GM19395 (cell line): ENCODE data around the gene SEL1L2.

ENCODE experiments used
- ATAC-seq: cut with Tn5 transposase; IDR thresholded peaks from one replicate; pipeline ENCODE4 v1.9.1; 2021; ENCODE audit warnings: mild to moderate bottlenecking, moderate library complexity; ENCODE audit not compliant: unreplicated experiment

SEL1L2 gene

DNA sequence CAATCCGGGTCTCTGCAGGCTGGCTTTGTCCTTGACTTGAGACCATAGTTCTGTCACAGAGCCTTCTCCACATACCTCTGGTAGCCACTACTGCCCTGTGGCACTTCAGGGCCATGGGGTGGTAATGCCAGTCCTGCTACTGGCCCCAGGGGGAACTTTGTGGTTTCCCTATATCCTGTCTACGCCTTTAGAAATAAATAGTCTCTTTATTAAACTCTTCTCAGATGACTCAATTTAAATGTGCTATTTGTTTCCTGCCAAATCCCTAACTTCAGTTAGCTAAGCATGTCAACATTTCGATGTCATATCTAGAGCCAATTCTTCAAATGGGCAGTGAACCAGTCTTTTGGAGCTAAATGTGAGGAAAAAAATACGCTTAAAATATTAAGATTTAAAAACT, 60.1 kb downstream of the SEL1L2 start:
- ATAC-seq = no peak

DNA sequence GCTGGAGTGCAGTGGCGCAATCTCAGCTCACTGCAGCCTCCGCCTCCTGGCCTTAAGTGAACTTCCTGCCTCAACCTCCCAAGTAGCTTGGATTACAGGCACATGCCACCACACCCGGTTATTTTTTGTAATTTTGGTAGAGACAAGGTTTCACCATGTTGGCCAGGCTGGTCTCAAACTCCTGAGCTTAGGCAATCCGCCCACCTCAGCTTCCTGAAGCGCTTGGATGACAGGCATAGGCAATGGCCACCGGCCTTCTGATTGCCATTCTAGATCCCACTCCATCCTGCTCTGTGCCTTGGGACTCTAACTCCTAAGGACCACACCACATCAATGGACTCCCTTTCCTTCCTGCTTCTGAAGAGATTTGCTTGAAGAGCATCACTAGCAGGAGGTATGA, 60.6 kb downstream of the SEL1L2 start:
- ATAC-seq = no peak

DNA sequence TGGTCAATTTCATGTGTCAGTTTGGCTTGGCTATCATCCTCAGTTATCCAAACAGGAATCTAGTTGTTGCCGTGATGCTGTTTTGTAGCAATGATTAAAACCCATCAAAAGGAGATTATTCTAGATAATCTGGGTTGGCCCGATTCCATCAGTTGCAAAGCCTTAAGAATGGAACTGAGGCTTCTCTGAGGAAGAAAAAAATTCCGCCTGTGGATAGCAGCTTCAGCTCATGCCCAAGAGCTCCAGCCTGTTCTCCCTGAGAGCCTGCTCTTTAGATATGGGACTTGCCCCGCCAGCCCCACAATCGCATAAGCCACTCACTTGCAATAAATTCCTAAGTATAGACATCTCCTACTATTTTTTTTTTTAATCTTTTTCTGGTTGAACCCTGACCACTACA, 61.5 kb downstream of the SEL1L2 start:
- no peak for ATAC-seq

DNA sequence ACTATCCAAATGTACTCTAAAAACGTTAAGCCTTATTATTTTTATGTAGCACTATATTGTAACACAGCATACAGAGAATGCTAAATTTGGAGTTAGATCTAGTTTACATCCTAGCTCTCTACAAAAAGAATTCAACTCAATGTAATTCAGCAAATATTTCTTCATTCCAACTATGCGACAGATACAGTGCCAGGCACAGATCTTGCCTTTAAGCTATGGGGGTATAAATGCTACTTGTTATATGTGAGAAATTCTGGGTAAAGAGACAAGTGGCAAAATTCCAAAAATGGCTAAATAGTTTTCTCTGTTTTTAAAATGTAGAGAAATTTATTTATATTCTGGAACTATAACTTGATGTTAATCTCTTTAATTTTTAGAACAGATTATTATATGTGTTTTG, 63.2 kb downstream of the SEL1L2 start:
- no peak for ATAC-seq

DNA sequence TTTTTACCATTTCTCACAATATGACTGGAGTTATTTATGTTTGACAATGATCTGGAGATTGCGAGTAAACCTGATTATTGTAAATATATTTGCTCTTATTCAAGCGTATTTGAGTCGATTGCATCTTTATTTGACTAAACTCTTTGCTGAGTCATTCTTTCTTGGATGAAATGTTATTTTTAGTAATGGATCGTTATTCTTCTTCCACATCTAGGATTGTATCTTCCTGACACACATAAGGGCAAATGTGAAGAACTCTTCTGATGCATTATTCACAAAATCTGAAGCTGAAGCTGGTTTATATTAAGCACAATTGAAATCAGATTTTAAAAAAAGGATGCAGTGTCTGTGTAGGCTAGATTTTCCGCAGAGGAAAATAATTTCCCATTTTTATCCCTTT, 68.2 kb downstream of the SEL1L2 start:
- ATAC-seq = no peak

DNA sequence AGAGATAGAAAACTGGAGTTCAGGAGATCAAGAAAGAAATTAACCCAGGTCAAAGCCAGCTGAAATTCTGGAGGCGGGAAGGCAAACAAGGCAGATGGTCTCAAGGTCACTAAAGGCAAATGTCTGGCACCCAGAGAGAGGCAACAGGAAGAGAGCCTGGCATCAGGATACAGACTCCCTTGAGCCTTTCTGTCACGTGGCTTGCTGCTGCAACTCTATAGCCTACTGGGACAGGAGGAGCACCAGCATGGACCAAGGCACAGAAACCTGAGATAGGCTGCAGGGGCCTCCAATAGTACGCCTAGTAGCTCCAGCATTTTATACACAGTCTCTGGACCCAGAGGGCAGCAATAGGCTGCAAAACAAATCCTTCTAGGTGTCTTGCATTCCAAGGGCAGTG, 75.1 kb downstream of the SEL1L2 start:
- ATAC-seq = no peak

DNA sequence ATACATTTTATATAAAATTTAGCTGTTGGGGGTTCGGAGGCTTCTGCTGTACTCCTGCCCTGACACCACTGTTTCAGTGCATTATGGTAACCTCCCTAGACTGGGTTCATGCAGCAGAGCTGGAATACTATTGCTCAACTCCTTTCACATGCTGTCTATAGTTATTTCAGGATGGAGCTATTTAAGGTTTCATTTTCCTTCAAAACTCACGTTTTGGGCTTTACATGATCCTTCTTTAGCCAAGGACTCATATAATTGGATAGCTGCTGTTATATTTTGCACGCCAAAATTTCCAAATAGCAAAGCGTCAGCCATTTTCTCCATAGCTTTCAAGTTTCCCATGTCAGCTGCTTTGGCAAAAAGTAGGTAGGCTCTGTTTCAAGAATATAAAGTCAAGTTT, 76.8 kb downstream of the SEL1L2 start:
- ATAC-seq = no peak

DNA sequence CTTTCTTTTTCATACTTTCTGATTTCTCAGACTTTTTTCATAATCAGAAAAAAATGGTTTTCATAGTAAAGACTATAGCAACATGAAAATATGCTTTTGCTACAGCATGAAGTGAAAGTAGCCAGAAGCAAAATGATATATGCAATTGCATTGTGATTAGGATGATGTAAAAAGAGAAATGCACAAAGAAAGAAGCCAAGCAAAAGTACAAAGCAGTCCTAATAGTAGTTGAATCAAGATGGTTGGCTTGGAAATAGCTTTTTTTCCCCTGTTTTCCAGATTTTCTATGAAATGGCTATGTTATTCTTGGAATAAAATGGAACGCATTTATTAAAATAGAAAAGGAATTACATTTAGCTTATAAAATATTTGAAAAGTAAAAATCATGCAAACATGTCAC, 77.3 kb downstream of the SEL1L2 start:
- ATAC-seq = no peak

DNA sequence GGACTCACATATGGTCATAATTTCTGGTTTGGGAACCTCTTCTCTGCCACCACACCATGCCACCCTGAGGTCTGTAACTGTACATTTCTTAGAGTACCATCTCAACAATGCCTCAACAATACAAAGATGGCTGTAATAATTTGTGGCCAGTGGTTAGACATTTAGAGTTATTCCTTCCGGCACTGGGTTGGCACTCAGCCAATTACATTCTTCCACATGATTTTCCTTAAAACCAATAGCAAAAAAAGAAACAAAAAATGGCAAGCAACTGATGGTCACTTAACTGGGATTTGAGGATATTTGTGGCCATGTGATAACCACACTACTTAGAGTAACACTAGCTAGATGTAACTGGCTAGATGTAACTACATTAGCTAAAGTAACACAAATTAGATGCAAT, 79.9 kb downstream of the SEL1L2 start:
- no peak for ATAC-seq

DNA sequence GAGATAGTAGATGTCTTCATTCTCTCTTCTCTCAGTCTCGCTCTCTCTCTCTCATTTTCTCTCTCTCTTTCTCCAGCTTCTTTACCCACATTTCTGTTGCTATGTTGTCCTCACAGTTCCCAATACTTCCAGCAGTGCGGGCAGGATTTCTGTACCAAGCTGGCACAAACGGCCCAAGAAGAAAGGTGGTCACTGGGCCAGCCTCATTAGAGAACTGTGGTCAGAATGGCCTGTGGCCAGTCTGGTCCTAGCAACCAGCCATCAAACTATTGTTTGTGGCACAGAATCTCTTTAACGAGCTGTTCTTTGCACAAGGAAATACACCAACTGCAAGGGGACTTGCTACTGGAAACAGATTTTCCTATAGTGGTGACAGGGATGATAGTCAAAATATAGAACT, 81.3 kb downstream of the SEL1L2 start:
- ATAC-seq = no peak

DNA sequence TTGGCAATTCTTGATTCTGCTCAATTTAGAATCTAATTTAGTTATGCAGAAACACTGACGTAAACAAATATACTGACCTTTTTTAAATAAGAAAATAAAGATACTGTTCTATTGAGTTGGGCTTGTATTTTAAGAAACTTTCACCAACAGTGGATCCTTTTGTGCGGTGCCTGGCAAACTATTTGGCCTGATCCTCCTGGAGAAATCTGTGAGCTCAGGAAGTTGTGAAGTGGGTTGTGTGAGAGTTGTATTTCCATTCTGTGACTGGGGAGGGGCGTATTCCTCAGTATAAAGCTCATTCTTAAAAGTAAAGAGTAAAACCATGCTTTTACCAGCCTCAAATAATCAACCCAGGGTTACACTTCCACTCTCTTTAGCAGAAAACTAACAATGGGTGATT, 85.6 kb downstream of the SEL1L2 start:
- no peak for ATAC-seq

DNA sequence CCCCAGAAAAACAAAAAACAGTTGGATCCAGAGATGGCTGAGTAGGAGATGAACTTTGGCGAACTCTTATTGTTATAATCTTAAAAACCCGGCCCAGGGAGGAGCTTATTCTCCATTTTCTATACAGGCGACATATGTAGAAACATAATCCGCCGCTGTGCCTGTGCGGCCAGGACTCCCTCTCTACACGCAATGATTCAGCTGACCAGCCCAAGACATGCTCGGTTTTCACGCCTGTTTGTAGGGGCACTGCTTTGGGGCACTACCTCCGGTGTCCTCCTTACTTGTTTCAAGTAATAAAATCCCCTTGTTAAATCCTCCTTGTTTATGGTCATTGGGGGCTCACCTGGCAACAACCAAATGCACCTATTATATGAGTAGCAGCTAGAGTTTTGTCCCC, 89.9 kb downstream of the SEL1L2 start:
- no peak for ATAC-seq

DNA sequence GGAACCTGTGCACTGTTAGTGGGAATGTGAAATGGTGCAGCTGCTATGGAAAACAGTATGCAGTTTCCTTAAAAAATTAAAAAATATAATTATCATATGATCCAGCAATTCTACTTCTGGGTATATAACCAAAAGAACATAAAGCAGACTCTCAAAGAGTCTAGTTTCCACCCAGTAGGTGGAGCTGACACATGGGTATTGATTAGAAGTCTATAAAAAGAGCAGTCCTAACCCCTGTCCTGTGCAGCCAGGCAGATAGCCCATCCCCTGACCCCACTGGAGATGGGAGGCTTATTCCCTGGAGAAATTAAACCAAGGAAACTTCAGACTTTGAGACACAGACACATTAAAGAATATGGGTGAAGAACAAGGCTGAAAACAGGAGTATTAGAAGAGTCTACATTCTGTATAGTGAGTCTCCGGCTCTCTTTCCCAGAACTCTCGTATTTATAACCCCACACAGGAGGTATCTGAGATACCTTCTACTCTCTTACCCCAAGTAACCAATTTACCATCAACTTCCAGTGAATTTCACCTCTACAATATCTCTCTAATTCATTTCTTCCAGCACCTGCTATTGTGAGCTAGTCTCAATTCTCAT, 92.3 kb downstream of the SEL1L2 start:
- ATAC-seq = no peak

DNA sequence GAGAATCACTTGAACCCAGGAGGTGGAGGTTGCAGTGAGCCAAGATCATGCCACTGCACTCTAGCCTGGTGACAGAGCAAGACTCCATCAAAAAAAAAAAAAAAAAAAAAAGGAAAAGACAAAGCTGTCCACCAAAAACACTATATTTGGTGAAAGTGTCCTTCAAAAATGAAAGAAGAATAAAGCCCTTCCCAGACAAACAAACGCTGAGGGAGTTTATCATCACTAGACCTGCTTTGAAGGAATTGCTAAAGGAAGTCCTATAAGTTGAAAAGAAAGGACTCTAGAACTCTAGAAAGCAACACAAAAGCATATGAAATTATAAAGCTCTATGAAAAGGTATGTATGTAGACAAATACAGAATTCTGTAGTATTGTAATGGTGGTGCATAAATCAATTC, 98.8 kb downstream of the SEL1L2 start:
- ATAC-seq = no peak

DNA sequence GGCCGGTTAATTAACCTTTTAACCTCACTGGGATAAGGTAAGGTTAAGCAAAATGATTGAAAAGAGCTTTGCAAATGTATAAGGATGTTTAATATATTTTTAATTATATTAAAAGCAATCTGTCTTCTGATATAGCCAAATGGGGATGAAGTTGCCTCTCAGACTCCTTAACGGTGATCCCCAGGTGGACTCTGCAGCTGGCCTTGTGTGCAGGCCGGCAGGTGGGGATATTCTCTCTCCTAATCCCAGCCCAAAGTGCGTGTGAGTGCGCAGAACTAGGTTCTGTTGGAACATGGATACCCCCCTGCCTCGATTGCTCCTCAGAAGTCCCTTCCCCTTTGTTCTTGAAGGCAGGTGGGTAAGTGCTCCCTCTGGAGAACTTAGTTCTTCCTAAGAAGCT, 105.6 kb downstream of the SEL1L2 start:
- ATAC-seq = no peak

DNA sequence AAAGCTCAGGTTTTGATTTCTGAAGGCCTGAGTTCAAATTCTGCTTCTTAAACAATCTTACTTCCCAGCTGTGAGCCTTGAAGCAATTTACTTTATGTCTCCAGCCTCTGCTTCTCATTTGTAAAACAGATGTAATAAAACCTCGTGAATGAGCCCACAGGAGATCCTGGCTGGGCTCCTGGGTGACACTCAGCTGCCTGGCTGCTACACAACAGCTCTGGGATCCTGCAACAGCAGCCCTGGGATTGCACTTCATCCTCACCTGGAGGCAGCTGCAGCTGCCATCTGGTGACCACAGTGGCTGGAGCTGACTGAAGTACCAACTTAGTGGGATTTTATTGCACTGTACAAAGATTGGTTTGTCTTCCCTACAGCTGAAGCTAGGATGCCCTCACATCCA, 107.0 kb downstream of the SEL1L2 start:
- ATAC-seq = no peak

DNA sequence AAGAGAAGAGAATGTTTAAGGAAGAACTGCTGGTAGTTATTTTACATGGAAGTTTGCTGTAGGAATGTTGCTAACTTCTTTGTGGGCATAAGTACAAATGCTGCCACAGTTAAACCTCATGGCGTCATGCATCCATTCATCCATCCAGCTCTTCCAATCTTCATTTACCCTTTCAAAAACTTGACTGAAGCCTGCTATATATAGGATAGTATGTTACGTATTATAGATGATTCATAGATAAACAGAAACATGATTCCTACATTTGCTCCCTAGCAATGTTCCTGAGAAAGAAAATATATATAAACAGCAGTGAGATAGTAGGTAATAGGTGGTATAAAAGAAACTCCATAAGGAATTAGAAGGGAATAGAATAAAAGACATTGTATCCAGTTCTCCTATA, 111.8 kb downstream of the SEL1L2 start:
- no peak for ATAC-seq

DNA sequence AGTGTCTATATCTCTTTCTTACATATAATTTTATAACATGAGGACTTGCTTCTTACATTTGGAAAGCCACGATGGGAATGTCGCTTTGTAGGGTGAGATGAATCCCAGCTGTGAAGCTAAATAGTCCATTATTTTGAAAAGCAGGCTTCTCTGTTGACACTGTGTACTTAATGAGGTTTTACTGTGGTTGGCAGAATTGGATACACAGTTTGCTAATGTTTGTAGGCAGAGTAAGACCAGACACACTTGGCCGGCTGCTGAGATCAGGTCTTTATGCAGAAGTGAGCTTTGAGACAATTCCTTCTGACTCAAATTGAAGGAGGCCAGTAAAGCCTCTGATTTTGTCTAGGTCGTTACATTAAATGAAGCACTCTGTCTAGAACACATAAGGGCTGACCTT, 112.6 kb downstream of the SEL1L2 start:
- no peak for ATAC-seq

DNA sequence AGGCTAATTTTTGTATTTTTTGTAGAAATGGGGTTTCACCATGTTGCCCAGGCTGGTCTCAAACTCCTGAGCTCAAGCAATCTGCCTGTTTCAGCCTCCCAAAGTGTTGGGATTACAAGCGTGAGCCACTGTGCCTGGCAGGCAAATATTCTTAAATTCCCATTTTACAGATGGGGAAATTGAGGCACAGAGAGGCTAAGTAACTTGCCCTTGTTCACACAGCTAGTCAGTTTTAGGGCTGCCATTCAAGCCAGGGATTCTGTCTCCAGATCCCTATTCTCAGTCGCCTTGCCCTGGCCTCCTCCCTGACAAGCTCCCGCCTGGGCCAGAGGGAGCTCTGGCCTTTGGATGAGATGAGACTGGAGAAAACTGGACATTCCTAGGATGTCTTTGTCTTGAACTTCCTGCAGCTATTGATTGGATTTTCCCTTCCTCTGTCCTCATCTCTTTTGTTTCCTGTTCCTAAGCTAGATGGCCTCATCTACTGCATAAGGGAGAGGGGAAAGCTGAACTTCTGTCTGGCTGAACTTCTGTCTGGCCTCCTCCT, 115.1 kb downstream of the SEL1L2 start:
- ATAC-seq = no peak

DNA sequence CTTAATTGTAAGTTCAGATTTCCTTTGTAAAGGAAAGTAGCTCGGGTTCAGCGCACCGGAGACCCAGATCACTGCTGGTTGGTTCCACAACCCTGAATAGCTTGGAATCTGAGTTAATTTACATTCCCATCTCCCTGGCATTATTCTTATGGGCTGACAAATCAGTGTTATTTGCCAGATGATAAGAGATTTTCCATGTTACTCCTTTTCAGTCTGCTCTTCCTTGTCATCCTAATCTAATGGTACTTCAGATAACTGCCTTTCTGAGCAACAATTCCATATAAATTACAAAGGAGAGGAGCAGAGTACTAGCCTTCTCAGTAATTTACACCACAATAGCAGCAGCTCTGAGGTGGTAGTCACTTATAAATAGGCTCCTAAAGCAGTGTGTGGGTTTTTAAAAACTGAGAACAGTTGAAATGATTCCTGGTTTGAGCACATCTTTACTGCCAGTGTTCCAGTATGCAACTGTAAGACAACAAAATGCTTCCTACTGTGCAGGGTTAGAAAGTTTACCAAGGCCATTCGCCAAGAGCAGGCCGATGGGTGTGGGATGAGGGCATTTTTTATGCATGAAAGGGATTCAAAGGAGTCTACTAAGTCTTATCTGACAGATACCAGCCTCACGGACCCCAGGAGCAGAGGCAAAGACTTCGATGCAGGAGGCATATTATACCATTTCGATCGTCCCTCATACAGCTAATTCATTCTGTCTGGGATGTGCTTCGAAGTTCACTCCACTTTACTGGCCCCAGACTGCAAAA, 115.8 kb downstream of the SEL1L2 start:
- ATAC-seq = no peak

DNA sequence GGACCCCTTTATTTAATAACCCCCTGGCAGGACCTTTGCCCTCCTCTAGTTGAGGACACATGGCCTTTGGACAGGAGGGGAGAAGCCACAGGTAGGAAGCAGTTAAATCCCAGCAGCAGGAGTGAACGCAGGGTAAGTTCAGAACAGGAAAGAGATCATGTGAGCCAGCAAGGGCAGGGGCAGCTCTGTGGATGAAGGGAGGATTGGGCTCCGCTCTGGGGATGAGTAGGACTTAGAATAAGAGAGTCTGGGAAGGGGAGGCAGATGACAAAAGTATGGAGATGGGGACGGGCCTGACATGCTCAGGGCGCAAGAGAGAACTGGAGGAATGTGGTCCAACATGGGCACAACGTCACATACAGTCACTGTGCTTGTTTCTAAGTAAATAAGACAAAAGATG, 116.6 kb downstream of the SEL1L2 start:
- no peak for ATAC-seq

DNA sequence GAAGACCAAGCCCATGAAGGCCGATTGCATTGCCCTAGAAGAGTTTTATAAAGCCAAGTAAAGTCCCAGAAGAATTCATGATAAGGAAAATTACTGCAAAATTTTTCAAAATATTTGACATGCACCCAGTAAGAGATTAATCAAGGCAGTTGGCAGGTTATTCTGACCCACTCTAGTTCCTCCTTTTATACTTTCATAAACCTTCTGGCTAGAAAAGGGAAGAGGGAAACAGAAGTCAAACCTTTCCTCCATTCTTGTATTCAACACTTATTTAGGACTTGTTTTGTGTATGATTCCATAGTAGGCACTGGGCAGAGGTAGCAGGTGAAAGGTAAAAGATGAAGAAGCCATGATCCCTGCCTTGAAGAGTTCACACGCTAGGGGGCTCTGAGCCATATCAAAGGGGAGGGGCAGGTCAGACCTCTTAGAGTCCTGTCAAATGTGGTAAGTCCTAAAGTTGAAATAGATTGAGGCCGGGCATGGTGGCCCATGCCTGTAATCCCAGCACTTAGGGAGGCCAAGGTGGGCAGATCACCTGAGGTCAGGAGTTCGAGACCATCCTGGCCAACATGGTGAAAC, 120.2 kb downstream of the SEL1L2 start:
- no peak for ATAC-seq
